NT2/D1 (cell line): ENCODE data around the gene SLC66A2.

Experiments used
- DNase-seq: peaks from one replicate; pipeline ENCODE4 v3.0.0-alpha.2; 2011; ENCODE audit warnings: low read depth, low spot score
- H3K27me3 ChIP-seq: 2 replicates; pipeline ENCODE4 v1.6.0; 2011; ENCODE audit warnings: mild to moderate bottlenecking; ENCODE audit not compliant: insufficient read length, insufficient read depth
- H3K36me3 ChIP-seq: 2 replicates; pipeline ENCODE4 v1.6.1; 2011; ENCODE audit warnings: mild to moderate bottlenecking, low read length, mixed read lengths; ENCODE audit not compliant: insufficient read depth, insufficient read length
- H3K4me1 ChIP-seq: 2 replicates; pipeline ENCODE4 v1.5.1; 2011; ENCODE audit not compliant: insufficient read depth, insufficient read length
- H3K4me3 ChIP-seq: 2 replicates; pipeline ENCODE4 v1.5.1; 2011; ENCODE audit warnings: low read depth; ENCODE audit not compliant: insufficient read length
- H3K9ac ChIP-seq: 2 replicates; pipeline ENCODE4 v1.6.0; 2011; ENCODE audit warnings: low read depth; ENCODE audit not compliant: insufficient read length
- H3K9me3 ChIP-seq: 2 replicates; pipeline ENCODE4 v1.5.1; 2011; ENCODE audit warnings: mild to moderate bottlenecking, low read length; ENCODE audit not compliant: insufficient read depth
- SUZ12 ChIP-seq: IDR thresholded peaks from 2 replicates; pipeline ENCODE4 v1.6.1; 2011; ENCODE audit not compliant: insufficient read length, insufficient read depth; ENCODE audit errors: extremely low read depth
- YY1 ChIP-seq: IDR thresholded peaks from 2 replicates; pipeline ENCODE4 v1.6.1; 2011; ENCODE audit not compliant: insufficient read length, insufficient read depth
- ZNF274 ChIP-seq: IDR thresholded peaks from 2 replicates; pipeline ENCODE4 v1.6.1; 2011; ENCODE audit warnings: mild to moderate bottlenecking, low read depth, low read length

Gene SLC66A2

GRCh38 chr18:79874553-79875530 lies 76.6 kb downstream of the SLC66A2 start:
- Histone ChIP-seq H3K9ac (no peak overlapping the region), H3K4me3 (no peak overlapping the region), H3K4me1 (peaks cover 4% of the 10 kb centered on the region), H3K36me3 (no peaks in the 10 kb centered on the region), H3K9me3 (no peaks in the 10 kb centered on the region), H3K27me3 (no peaks in the 10 kb centered on the region)
- no peak for TF ChIP-seq YY1
- TF ChIP-seq ZNF274, result no peak
- no peak for TF ChIP-seq SUZ12
- DNase-seq, result no peak

- Histone ChIP-seq H3K4me1 (peaks cover 4% of the 10 kb centered on the region), H3K4me3 (no peak overlapping the region), H3K27me3 (no peaks in the 10 kb centered on the region), H3K9me3 (no peaks in the 10 kb centered on the region), H3K9ac (no peak overlapping the region), H3K36me3 (no peaks in the 10 kb centered on the region)
- DNase-seq, result no peak
- no peak for TF ChIP-seq SUZ12
- TF ChIP-seq YY1, result no peak
These were observed 77.9 kb downstream of the SLC66A2 start for GRCh38 chr18:79873449-79874110.

GRCh38 chr18:79872527-79873444 lies 78.7 kb downstream of the SLC66A2 start:
- Histone ChIP-seq H3K36me3 (no peaks in the 10 kb centered on the region), H3K4me3 (no peak overlapping the region), H3K4me1 (peaks cover 4% of the 10 kb centered on the region), H3K9ac (no peak overlapping the region), H3K9me3 (no peaks in the 10 kb centered on the region), H3K27me3 (no peaks in the 10 kb centered on the region)
- no peak for TF ChIP-seq YY1
- TF ChIP-seq ZNF274, result no peak
- TF ChIP-seq SUZ12, result no peak
- DNase-seq, result no peak

GRCh38 chr18:79871481-79872091 lies 79.9 kb downstream of the SLC66A2 start:
- H3K27me3 ChIP-seq, result no peaks in the 10 kb centered on the region
- no peaks in the 10 kb centered on the region for H3K36me3 ChIP-seq
- no peak overlapping the region for H3K4me3 ChIP-seq
- H3K4me1 ChIP-seq, result peaks cover 3% of the 10 kb centered on the region
- no peak for DNase-seq
- H3K9ac ChIP-seq, result no peak overlapping the region
- no peaks in the 10 kb centered on the region for H3K9me3 ChIP-seq
- no peak for TF ChIP-seq YY1
- no peak for TF ChIP-seq ZNF274
- no peak for TF ChIP-seq SUZ12

GRCh38 chr18:79871026-79871390 lies 80.4 kb downstream of the SLC66A2 start:
- TF ChIP-seq ZNF274 (no peak), SUZ12 (no peak), YY1 (no peak)
- no peak overlapping the region for H3K4me3 ChIP-seq
- no peaks in the 10 kb centered on the region for H3K27me3 ChIP-seq
- H3K9me3 ChIP-seq, result no peaks in the 10 kb centered on the region
- DNase-seq, result no peak
- peaks cover 3% of the 10 kb centered on the region for H3K4me1 ChIP-seq
- no peaks in the 10 kb centered on the region for H3K36me3 ChIP-seq
- H3K9ac ChIP-seq, result no peak overlapping the region

- no peak overlapping the region for H3K9ac ChIP-seq
- H3K36me3 ChIP-seq, result no peaks in the 10 kb centered on the region
- H3K9me3 ChIP-seq, result no peaks in the 10 kb centered on the region
- peaks cover 3% of the 10 kb centered on the region for H3K4me1 ChIP-seq
- no peak overlapping the region for H3K4me3 ChIP-seq
- no peaks in the 10 kb centered on the region for H3K27me3 ChIP-seq
- DNase-seq, result no peak
- TF ChIP-seq YY1 (no peak), ZNF274 (no peak), SUZ12 (no peak)
These were observed 81.0 kb downstream of the SLC66A2 start for GRCh38 chr18:79870301-79871025.
